Neural progenitor cell (in vitro differentiated cells): Measurements from ENCODE around the gene PYGB.

Experiments used
- EZH2phosphoT487 ChIP-seq: fragments of 200-600 bp; sonication (generic); IDR thresholded peaks from 2 replicates; pipeline ENCODE4 v1.6.1; 2017; ENCODE audit warnings: antibody characterized with exemption
- TF ChIP-seq, protein P1 (sequence below): fragments of 200-600 bp; sonication (generic); IDR thresholded peaks from 2 replicates; pipeline ENCODE4 v1.5.1; 2017; ENCODE audit warnings: antibody characterized with exemption, mild to moderate bottlenecking

DNA sequence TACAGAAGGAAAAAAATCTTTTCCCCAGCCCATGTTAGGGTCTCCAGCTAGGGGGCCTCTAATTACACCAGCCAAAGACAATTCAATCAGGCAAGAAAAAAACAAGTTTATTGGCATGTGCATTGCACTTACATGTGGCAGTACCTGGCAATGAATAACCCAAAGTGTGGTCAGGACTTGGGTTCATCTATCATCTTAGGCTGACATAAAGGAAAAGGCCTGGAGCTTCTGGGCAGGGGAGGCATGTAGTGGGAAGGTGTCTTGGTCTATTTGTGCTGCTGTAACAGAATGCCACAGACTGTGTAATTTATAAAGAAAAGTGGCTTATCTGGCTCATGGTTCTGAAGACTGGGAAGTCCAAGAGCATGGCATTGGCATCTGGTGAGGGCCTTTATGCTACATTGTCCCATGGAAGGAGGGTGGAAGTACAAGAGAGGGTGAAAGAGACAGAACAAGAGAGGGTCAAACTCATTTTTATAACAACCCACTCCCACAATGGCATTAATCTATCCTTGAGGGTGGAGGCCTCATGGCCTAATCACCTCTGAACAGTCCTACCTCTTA is 4.4 kb upstream of the PYGB start:
- TF ChIP-seq, protein P1, sequence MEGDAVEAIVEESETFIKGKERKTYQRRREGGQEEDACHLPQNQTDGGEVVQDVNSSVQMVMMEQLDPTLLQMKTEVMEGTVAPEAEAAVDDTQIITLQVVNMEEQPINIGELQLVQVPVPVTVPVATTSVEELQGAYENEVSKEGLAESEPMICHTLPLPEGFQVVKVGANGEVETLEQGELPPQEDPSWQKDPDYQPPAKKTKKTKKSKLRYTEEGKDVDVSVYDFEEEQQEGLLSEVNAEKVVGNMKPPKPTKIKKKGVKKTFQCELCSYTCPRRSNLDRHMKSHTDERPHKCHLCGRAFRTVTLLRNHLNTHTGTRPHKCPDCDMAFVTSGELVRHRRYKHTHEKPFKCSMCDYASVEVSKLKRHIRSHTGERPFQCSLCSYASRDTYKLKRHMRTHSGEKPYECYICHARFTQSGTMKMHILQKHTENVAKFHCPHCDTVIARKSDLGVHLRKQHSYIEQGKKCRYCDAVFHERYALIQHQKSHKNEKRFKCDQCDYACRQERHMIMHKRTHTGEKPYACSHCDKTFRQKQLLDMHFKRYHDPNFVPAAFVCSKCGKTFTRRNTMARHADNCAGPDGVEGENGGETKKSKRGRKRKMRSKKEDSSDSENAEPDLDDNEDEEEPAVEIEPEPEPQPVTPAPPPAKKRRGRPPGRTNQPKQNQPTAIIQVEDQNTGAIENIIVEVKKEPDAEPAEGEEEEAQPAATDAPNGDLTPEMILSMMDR, result no peak
- no peak for TF ChIP-seq EZH2phosphoT487
